ENCODE measurements around the gene SPEF1. TPM values are rescaled to one million over a fixed set of nuclear protein-coding genes. Genes with fewer than 3 reads are reported as not detected.

The SPEF1 gene
- total and polyA plus RNA-seq, 2 of the 13 experiments (the other 11 are each of a cell fraction or from before 2014, with no cell fraction given) = 0.11 to 0.27 TPM

DNA sequence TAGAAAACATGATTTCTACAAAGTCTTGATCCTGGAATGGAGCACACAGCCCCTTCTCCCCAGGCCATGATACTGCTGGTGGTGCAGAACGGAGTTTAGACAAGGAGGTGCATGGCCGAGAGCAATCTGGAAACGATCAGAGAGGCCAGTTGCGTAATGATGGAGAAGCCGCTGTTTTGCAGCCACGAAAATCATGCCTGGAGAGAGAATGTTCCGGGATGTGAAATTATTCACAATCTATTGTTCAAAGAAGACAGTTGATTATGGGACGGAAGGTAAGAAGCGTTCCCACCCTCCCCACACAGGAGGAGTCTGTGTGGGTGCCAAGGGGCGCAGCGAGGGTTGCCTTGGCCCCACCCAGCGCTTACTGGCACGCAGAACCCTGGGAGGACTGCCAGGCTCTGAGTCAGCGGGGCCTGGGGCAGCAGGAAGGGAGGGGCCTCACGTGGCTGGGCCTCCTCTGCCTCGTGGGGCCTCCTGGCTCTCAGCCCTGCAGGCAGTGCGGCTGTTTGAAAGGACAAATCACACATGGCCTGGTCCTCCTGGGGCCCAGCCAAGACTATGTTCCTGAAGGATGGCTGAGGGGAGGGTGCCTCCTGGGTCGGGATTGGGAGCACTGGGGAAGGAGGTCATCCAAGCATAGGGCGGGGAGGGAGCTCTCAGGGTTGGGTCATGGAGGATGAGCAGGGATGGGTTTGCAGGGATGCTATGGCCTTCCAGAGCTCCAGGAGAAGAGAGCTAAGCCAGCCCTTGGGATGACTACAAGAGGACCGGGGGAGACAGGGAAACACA lies 30.4 kb upstream of the SPEF1 start (continued):
- TF ChIP-seq ZNF512B (CRISPR knock-in tag; IDR thresholded peaks at IDR 0.05; ENCODE audit: borderline replicate concordance) (peak; percentile 79; the same call in 1 of the 2 replicates), SOX5 (CRISPR knock-in tag; IDR thresholded peaks at IDR 0.05; ENCODE audit: borderline replicate concordance) (peak; percentile 93), RORA (CRISPR knock-in tag; IDR thresholded peaks at IDR 0.05) (no peak), HNRNPUL1 (IDR thresholded peaks at IDR 0.05; ENCODE audit: low read depth, low read length) (no peak), KDM6A (CRISPR knock-in tag; IDR thresholded peaks at IDR 0.05; ENCODE audit: low read depth) (no peak; the same call in 1 of the 2 replicates), ZNF512 (CRISPR knock-in tag; IDR thresholded peaks at IDR 0.05) (no peak), HOXA3 (CRISPR knock-in tag; IDR thresholded peaks at IDR 0.05) (peak; percentile 95), ZNF781 (CRISPR knock-in tag; IDR thresholded peaks at IDR 0.05; ENCODE audit: borderline replicate concordance, not compliant biosample characterization) (peak; percentile 98), SETDB1 (CRISPR knock-in tag; IDR thresholded peaks at IDR 0.05; ENCODE audit: borderline replicate concordance) (no peak), CCDC6 (CRISPR knock-in tag; IDR thresholded peaks at IDR 0.05) (peak; percentile 96; the same call in 1 of the 2 replicates), NR2C2 (CRISPR knock-in tag; IDR thresholded peaks at IDR 0.05; ENCODE audit: borderline replicate concordance) (peak; percentile 77), THRA (CRISPR knock-in tag; IDR thresholded peaks at IDR 0.05; ENCODE audit: borderline replicate concordance) (peak; percentile 88), MYPOP (CRISPR knock-in tag; IDR thresholded peaks at IDR 0.05) (peak; percentile 91; the same call in 1 of the 2 replicates), RXRA (CRISPR knock-in tag; IDR thresholded peaks at IDR 0.05) (peak; percentile 94), ZNF296 (CRISPR knock-in tag; conservative IDR thresholded peaks at IDR 0.05) (peak; percentile 83; the same call in 1 of the 2 replicates), SP2 (CRISPR knock-in tag; IDR thresholded peaks at IDR 0.05) (peak; percentile 55; the same call in 1 of the 2 replicates), ZNF891 (CRISPR knock-in tag; IDR thresholded peaks at IDR 0.05) (peak; percentile 94; the same call in 1 of the 2 replicates), TBP (CRISPR knock-in tag; IDR thresholded peaks at IDR 0.05) (no peak), ZNF260 (CRISPR knock-in tag; IDR thresholded peaks at IDR 0.05; ENCODE audit: borderline replicate concordance, low read depth) (no peak)
- TF ChIP-seq, protein P1, sequence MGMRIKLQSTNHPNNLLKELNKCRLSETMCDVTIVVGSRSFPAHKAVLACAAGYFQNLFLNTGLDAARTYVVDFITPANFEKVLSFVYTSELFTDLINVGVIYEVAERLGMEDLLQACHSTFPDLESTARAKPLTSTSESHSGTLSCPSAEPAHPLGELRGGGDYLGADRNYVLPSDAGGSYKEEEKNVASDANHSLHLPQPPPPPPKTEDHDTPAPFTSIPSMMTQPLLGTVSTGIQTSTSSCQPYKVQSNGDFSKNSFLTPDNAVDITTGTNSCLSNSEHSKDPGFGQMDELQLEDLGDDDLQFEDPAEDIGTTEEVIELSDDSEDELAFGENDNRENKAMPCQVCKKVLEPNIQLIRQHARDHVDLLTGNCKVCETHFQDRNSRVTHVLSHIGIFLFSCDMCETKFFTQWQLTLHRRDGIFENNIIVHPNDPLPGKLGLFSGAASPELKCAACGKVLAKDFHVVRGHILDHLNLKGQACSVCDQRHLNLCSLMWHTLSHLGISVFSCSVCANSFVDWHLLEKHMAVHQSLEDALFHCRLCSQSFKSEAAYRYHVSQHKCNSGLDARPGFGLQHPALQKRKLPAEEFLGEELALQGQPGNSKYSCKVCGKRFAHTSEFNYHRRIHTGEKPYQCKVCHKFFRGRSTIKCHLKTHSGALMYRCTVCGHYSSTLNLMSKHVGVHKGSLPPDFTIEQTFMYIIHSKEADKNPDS (CRISPR knock-in tag; IDR thresholded peaks at IDR 0.05) = no peak
